ENCODE results near the gene NDUFB4.

The NDUFB4 gene

GRCh38 chr3:120596116-120596852, at the start of gene NDUFB4:
Gene NDUFB4, plus strand, starts transcription at chr3:120596336. Its CDS starts 24 bp downstream, at chr3:120596360.
- peak within 1 kb of the TSS; percentile 95 for H3K4me3 ChIP-seq (ENCODE audit: low read length)
- WGBS (ENCODE audit: insufficient coverage, insufficient read length) = no CpG with 5 or more reads among the region's 53 CpGs
- H3K36me3 ChIP-seq (ENCODE audit: control insufficient read depth, insufficient read depth, low read length) = no peaks in the 10 kb centered on the region; the same call in 1 of the 2 replicates
- no peak within 1 kb of the TSS for H3K27ac ChIP-seq (ENCODE audit: low read length)
- H3K27me3 ChIP-seq (ENCODE audit: control insufficient read depth, insufficient read depth, low read length) = no peaks in the 10 kb centered on the region
- H3K9me3 ChIP-seq (ENCODE audit: control insufficient read depth, insufficient read depth, low read length) = no peaks in the 10 kb centered on the region
- H3K4me1 ChIP-seq (ENCODE audit: control insufficient read depth, insufficient read depth, low read length) = no peaks in the 10 kb centered on the region
- DNase-seq (ENCODE audit: low read depth, low spot score) = peak; percentile 96

- no peak overlapping the region for H3K27ac ChIP-seq (ENCODE audit: low read length)
- no peaks in the 10 kb centered on the region for H3K36me3 ChIP-seq (ENCODE audit: control insufficient read depth, insufficient read depth, low read length)
- no peak overlapping the region for H3K4me3 ChIP-seq (ENCODE audit: low read length)
- H3K9me3 ChIP-seq (ENCODE audit: control insufficient read depth, insufficient read depth, low read length) = no peaks in the 10 kb centered on the region
- no peaks in the 10 kb centered on the region for H3K27me3 ChIP-seq (ENCODE audit: control insufficient read depth, insufficient read depth, low read length)
- H3K4me1 ChIP-seq (ENCODE audit: control insufficient read depth, insufficient read depth, low read length) = no peaks in the 10 kb centered on the region
- no CpG with 5 or more reads among the region's 1 CpG for WGBS (ENCODE audit: insufficient coverage, insufficient read length)
- DNase-seq (ENCODE audit: low read depth, low spot score) = no peak
These were observed 45.6 kb upstream of the NDUFB4 start for GRCh38 chr3:120550546-120550945.

- H3K27ac ChIP-seq (ENCODE audit: low read length) = no peak overlapping the region
- WGBS (ENCODE audit: insufficient coverage, insufficient read length) = no CpG with 5 or more reads among the region's 5 CpGs
- no peaks in the 10 kb centered on the region for H3K4me1 ChIP-seq (ENCODE audit: control insufficient read depth, insufficient read depth, low read length)
These were observed 43.7 kb upstream of the NDUFB4 start for GRCh38 chr3:120552184-120553172.

GRCh38 chr3:120554812-120555606, 41.1 kb upstream of the NDUFB4 start:
- no peaks in the 10 kb centered on the region for H3K9me3 ChIP-seq (ENCODE audit: control insufficient read depth, insufficient read depth, low read length)
- H3K36me3 ChIP-seq (ENCODE audit: control insufficient read depth, insufficient read depth, low read length) = no peaks in the 10 kb centered on the region
- H3K4me1 ChIP-seq (ENCODE audit: control insufficient read depth, insufficient read depth, low read length) = no peaks in the 10 kb centered on the region
- no CpG with 5 or more reads among the region's 3 CpGs for WGBS (ENCODE audit: insufficient coverage, insufficient read length)
- H3K27me3 ChIP-seq (ENCODE audit: control insufficient read depth, insufficient read depth, low read length) = no peaks in the 10 kb centered on the region
- DNase-seq (ENCODE audit: low read depth, low spot score) = no peak
- no peak overlapping the region for H3K27ac ChIP-seq (ENCODE audit: low read length)
- no peak overlapping the region for H3K4me3 ChIP-seq (ENCODE audit: low read length)

More at GRCh38 chr3:120552184-120553172, 43.7 kb upstream of the NDUFB4 start:
- no peak overlapping the region for H3K4me3 ChIP-seq (ENCODE audit: low read length)
- no peaks in the 10 kb centered on the region for H3K9me3 ChIP-seq (ENCODE audit: control insufficient read depth, insufficient read depth, low read length)
- H3K36me3 ChIP-seq (ENCODE audit: control insufficient read depth, insufficient read depth, low read length) = no peaks in the 10 kb centered on the region
- no peak for DNase-seq (ENCODE audit: low read depth, low spot score)
- H3K27me3 ChIP-seq (ENCODE audit: control insufficient read depth, insufficient read depth, low read length) = no peaks in the 10 kb centered on the region

GRCh38 chr3:120555657-120556509, 40.3 kb upstream of the NDUFB4 start:
- Histone ChIP-seq H3K4me3 (ENCODE audit: low read length) (no peak overlapping the region), H3K36me3 (ENCODE audit: control insufficient read depth, insufficient read depth, low read length) (no peaks in the 10 kb centered on the region), H3K27ac (ENCODE audit: low read length) (no peak overlapping the region), H3K9me3 (ENCODE audit: control insufficient read depth, insufficient read depth, low read length) (no peaks in the 10 kb centered on the region), H3K4me1 (ENCODE audit: control insufficient read depth, insufficient read depth, low read length) (no peaks in the 10 kb centered on the region; the same call in 1 of the 2 replicates), H3K27me3 (ENCODE audit: control insufficient read depth, insufficient read depth, low read length) (no peaks in the 10 kb centered on the region)
- WGBS (ENCODE audit: insufficient coverage, insufficient read length) = no CpG with 5 or more reads among the region's 7 CpGs
- DNase-seq (ENCODE audit: low read depth, low spot score) = no peak

- no peak for DNase-seq (ENCODE audit: low read depth, low spot score)
- no peak overlapping the region for H3K4me3 ChIP-seq (ENCODE audit: low read length)
These were observed 39.0 kb upstream of the NDUFB4 start for GRCh38 chr3:120557115-120557514.

GRCh38 chr3:120558771-120559241, 37.3 kb upstream of the NDUFB4 start:
- WGBS (ENCODE audit: insufficient coverage, insufficient read length) = no CpG with 5 or more reads among the region's 17 CpGs
- Histone ChIP-seq H3K4me3 (ENCODE audit: low read length) (peak overlapping the region; percentile 65; the same call in 1 of the 2 replicates), H3K36me3 (ENCODE audit: control insufficient read depth, insufficient read depth, low read length) (no peaks in the 10 kb centered on the region), H3K4me1 (ENCODE audit: control insufficient read depth, insufficient read depth, low read length) (no peaks in the 10 kb centered on the region; the same call in 1 of the 2 replicates), H3K9me3 (ENCODE audit: control insufficient read depth, insufficient read depth, low read length) (no peaks in the 10 kb centered on the region), H3K27me3 (ENCODE audit: control insufficient read depth, insufficient read depth, low read length) (no peaks in the 10 kb centered on the region), H3K27ac (ENCODE audit: low read length) (no peak overlapping the region)
- no peak for DNase-seq (ENCODE audit: low read depth, low spot score)

More at GRCh38 chr3:120557115-120557514, 39.0 kb upstream of the NDUFB4 start:
- Histone ChIP-seq H3K27ac (ENCODE audit: low read length) (no peak overlapping the region), H3K27me3 (ENCODE audit: control insufficient read depth, insufficient read depth, low read length) (no peaks in the 10 kb centered on the region), H3K9me3 (ENCODE audit: control insufficient read depth, insufficient read depth, low read length) (no peaks in the 10 kb centered on the region), H3K36me3 (ENCODE audit: control insufficient read depth, insufficient read depth, low read length) (no peaks in the 10 kb centered on the region), H3K4me1 (ENCODE audit: control insufficient read depth, insufficient read depth, low read length) (no peaks in the 10 kb centered on the region; the same call in 1 of the 2 replicates)

- H3K9me3 ChIP-seq (ENCODE audit: control insufficient read depth, insufficient read depth, low read length) = no peaks in the 10 kb centered on the region
- no peaks in the 10 kb centered on the region for H3K27me3 ChIP-seq (ENCODE audit: control insufficient read depth, insufficient read depth, low read length)
- H3K4me1 ChIP-seq (ENCODE audit: control insufficient read depth, insufficient read depth, low read length) = no peaks in the 10 kb centered on the region; the same call in 1 of the 2 replicates
- WGBS (ENCODE audit: insufficient coverage, insufficient read length) = no CpG with 5 or more reads among the region's 15 CpGs
- peak overlapping the region; percentile 65; the same call in 1 of the 2 replicates for H3K4me3 ChIP-seq (ENCODE audit: low read length)
- H3K27ac ChIP-seq (ENCODE audit: low read length) = no peak overlapping the region
- no peak for DNase-seq (ENCODE audit: low read depth, low spot score)
- no peaks in the 10 kb centered on the region for H3K36me3 ChIP-seq (ENCODE audit: control insufficient read depth, insufficient read depth, low read length)
These were observed 36.7 kb upstream of the NDUFB4 start for GRCh38 chr3:120559242-120560061.

Measured in iPS DF 6.9 (cell line).